GM18873 (cell line): ENCODE results near the gene CERK.

Source experiments
- ATAC-seq: cut with Tn5 transposase; IDR thresholded peaks from one replicate; pipeline ENCODE4 v1.9.1; 2021; ENCODE audit warnings: mild to moderate bottlenecking, moderate library complexity, moderate number of reproducible peaks; ENCODE audit not compliant: unreplicated experiment, low FRiP score

CERK gene

DNA sequence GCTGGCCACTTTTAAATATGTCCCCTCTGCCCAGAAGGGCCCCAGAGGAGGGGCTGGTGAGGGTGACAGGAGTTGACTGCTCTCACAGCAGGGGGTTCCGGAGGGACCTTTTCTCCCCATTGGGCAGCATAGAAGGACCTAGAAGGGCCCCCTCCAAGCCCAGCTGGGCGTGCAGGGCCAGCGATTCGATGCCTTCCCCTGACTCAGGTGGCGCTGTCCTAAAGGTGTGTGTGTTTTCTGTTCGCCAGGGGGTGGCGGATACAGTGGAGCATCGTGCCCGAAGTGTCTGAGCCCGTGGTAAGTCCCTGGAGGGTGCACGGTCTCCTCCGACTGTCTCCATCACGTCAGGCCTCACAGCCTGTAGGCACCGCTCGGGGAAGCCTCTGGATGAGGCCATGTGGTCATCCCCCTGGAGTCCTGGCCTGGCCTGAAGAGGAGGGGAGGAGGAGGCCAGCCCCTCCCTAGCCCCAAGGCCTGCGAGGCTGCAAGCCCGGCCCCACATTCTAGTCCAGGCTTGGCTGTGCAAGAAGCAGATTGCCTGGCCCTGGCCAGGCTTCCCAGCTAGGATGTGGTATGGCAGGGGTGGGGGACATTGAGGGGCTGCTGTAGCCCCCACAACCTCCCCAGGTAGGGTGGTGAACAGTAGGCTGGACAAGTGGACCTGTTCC lies 71.3 kb downstream of the CERK start:
- ATAC-seq = no peak

- no peak for ATAC-seq
Measured at GRCh38 chr22:46665751-46666280, 72.2 kb downstream of the CERK start.

DNA sequence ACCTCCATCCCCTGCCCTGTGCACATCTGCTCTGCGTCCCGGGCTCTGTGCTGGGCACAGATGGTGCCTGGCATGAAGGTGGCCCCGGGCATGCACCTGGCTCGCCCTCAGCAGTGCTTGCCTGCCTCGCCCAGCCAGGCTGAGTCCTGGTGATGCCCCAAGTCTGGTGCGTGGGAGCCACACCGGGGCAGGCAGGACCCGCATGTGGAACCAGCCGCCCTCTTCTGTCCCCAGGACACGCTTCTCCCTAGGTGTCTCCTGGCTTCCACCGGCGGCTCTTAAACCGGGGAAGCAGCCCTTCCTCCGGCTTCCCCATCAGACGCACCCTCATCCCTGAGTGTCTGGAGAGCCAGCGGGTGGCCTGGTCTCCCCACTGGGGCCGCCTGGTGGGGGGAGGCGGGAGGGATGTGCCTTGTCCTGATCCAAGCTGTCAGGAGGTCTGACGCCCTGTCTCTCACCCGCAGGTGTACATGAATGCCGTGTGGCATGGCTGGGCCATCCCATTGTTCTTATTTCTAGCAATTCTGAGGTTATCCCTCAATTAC lies 72.8 kb downstream of the CERK start:
- no peak for ATAC-seq

DNA sequence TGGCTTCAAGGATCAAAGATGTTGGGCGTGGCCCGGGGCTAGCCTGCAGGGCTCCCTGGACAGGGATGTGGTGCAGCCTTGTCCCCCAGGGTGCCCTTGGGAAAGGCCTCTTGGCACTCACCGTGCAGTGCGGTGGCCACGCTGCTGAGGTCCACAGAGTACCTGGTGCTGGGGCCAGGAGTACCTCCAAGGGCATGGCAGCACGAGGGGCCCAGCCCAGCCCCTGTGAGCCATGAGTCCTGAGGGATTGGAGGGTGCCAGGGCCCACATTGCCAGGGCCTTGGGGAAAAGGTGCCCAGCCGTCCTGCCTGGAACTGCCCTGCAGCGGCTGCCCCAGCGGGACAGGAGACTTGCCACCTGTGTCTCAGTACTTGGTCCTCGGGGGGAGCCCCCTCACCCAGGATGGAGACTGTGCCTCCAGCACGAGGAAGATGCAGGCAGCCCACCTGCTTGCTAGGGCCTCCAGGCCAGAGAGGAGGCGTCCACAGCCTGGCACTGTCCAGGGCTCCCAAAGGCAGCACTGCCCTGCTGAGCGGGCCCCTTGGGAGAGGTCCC lies 73.7 kb downstream of the CERK start:
- no peak for ATAC-seq

DNA sequence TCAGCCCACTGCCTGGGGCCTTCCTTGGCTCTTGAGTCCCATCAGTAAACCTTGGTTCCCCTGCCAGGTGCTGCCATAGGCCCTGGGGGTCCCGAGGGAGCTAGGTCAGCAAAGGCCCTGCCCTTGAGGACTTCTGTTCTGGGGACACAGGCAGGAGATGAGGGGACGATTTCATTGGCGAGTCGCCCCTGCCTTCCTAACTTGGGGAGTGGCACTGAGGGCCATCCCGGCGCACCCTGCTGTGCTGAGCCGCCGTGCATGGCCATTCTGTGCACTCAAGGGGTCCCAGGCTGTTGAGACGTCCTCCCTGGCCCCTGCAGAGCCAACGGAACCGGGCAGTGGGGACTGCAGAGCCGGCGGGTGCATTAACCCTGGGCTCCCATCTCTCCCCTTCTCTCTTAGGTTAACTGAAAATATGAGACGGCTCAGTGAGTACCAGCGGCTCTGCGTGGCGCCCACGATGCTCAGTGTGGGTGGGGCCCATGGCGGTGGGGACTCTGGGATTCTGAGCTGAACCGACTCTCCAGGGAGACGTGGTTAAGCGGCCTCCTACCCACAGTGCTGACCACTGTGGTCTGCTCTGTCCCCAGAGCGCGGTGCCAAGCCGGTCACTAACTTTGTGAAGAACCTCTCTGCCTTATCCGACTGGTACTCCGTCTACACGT lies 74.5 kb downstream of the CERK start:
- ATAC-seq = no peak

DNA sequence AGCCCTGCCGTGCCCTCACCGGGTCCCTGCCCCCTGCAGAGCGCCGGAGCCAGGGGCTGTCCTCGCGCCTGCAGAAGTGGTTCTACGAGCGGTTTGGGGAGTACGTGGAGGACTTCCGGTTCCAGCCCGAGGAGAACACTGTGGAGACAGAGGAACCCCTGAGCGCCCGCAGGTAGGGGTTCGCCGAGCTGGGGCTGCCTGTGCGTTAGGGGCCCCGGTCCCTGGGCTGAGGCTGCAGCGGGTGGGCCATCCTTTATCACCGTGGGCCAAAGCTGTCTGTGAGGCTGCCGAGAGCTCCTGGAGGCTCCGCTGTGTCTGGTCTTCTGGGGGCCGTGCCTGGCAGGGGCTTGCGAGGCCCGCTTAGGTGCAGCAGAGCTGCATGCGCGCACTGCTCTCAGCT lies 75.1 kb downstream of the CERK start:
- no peak for ATAC-seq

DNA sequence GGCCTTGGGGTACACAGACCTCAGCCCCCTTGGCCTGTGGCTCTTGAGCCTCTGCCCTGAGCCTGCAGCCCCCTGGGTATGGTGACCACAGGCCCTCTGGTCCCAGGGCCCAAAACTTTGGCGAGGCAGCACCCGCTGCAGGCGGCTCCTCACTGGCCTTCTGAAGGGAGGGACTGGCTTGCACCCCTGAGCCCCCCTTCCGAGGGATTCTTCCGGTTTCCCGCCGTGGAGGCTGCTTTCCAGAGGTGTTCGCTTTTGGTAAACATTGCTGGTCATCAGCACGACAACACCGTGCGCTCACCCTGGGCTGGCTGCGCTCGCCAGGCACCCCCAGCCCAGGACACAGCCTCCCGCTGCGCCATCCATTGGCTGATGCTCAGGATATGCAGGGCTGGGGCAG lies 75.8 kb downstream of the CERK start:
- no peak for ATAC-seq

DNA sequence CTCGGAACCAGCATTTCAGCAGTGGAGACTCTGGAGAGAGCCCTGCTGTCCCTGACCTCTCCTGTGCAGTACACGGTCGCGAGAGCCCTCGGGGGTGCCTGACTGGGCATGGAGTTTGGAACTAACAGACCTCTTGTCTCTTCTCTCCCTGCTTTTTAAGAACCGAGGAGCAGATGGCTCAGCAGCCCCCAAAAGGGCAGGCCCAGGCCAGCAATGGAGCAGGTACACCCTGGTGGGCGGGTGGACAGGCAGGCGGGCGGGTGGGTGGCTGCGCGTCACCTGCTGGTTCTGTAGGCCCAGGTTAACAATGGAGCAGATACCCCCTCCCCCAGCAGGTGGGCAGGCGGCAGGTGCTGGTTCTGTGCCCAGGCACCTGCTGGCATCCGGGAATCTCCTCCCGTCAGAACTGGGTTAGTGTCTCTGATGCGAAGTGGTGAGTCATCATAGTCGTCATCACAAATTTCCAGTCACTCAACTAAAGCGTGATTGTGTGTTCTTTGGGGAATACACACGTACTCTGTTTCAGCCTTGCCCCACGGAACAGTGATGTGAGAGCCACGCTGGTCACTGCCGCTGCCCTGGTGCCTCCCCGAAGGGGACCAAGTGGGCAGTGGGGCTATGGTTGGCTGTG lies 76.7 kb downstream of the CERK start:
- no peak for ATAC-seq

- no peak for ATAC-seq
Measured at GRCh38 chr22:46660604-46661201, 77.3 kb downstream of the CERK start.

DNA sequence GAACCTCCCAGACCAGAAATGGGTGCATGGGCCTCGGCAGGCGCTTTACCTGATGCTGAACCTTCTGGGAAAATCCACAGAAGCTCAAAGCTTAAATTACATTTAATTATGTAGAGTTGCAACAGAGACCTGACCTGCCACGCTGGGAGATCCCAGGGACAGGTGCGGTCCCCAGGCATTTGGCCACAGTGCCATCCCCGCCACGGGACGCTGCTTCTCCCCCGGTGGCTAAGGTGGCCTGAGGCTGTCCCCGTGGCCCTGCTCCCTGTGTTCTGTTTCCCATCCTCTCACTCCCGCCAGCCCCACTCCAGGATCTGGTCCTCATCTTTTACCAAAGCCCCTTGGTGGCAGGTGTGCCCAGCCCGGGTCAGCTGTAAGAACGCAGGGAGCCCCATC lies 78.3 kb downstream of the CERK start:
- ATAC-seq = no peak

DNA sequence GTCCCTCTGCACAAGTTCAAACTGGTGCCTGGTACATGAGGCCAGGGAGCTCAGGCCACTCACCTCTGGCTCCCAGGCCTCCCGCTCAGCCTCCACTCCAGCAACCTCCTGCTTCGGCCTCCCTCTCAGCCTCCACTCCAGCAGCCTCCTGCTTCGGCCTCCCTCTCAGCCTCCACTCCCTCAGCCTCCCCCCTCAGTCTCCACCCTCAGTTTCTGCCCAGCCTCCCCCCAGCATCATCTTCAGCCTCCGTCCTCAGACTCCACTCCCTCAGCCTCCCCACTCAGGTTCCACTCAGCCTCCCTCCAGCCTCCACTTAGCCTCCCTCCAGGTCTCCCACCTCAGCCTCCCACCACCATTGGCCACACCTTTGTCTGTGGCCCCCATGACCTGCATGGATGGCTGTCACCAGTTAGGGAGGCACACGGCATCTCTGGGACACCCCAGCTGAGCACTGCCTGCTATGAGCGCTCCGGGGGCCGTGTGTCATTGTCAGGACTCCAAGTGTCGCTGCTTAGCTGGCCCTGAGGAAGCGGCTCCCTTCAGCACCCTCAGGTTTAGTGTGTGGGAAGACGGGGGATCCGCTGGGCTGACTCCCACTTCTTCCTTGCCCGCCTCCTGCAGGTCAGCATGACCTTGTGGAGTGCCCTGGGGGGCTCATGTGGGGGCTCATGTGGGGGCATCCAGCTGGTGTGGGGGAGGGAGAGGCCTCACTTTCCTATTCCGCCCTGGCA lies 78.8 kb downstream of the CERK start:
- ATAC-seq = no peak

DNA sequence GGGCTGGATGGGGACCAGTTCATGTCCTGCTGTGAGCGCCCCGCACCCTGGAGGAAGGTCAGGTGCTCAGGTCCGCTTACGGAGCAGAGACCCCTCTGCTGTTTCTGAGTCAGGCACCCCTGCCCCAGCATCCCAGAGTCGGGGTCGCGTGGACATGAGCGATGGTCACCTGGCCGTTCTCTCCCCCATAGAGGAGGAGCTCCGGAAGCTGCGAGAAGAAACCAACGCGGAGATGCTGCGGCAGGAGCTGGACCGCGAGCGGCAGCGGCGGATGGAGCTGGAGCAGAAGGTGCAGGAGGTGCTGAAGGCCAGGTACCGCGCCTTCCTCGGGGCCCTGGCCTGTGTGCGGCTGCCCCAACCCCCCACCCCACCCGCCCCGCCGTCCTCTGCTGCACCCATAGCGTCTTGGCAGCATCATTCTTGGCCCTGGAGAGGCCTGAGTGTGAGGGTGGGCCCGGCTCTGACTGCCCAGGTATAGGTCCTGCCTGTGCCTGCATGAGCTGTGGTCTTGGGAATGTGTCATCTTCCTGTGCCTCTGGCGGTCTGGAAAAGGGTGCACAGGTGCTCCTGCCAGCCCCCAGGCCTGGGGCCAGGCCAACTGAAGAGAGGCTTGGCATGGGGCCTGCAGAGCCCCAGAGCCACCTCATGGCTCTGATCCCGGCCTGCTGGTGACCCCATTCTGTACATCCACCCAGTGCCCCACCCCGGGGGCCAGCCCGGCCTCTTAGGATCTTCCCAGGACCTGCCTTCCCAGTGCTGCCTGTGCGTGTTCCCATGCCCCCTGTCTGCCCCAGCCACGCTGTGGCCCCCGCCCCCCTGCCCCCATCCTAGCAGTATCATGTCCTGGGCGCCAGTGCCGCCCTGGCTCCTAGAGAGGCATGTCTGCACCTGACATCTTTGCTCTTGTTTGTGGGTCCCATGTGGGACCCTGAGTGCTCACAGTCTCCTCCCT lies 79.8 kb downstream of the CERK start:
- no peak for ATAC-seq

DNA sequence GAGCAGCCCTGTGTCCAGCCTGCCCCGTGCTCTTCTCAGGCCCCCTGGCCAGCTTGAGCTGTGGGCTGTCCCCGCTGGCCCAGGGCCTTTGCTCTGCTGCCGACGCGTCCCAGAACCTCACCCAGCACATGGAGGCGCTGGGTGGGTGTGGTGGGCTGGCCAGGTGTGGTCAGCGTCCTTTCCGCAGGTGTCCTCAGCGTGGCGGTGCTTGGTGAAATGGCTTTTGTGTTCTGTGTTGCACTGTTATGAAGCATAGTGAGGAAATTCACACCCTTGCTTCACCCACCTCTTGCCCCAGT lies 80.4 kb downstream of the CERK start:
- no peak for ATAC-seq

DNA sequence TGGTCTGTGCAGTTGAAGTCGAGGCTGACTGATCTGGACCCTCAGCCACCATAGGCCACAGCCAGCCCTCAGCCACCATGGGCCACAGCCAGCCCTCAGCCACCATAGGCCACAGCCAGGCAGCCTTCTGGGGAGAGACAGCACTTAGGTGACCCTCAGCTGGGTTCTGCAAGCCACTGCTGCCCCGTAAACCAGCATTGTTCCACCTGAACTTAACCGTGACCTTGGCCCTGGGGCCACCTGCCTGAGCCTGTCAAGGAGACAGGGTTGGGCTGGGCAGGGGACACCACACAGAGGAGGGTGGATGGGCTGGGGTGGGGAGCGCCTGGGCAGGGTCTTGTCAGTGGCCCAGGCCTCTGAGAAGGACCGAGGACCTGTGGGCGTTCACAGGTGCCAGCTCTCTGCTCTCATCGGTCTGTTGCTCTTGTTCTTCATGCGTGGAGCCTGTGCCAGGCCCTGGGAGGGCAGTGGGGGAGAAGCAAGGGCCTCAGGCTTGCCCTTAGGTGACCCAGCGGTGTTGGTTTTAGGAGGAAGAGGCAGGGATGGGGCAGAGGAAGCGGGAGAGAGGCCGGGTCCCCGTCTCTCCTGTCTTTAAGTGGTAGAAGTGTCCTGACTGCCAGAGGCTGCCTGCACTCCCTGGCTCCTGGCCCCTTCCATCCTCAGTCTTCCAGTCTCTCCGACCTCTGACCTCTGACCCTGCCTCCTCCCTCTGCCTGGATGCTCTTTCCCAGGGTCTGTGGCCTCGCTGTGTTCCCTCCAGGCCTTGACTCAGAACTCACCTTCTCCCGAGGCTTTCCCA lies 81.0 kb downstream of the CERK start:
- no peak for ATAC-seq

GRCh38 chr22:46655861-46656608 lies 82.0 kb downstream of the CERK start:
- no peak for ATAC-seq

GRCh38 chr22:46654927-46655595 lies 83.0 kb downstream of the CERK start:
- no peak for ATAC-seq

- no peak for ATAC-seq
Measured at GRCh38 chr22:46654426-46654825, 83.6 kb downstream of the CERK start.
